Measurements from ENCODE around the gene FBLN7. TPM values are rescaled to one million over a fixed set of nuclear protein-coding genes. Genes with fewer than 3 reads are reported as not detected.
"Not testable (repeated sequence)": the region's sequence is repeated elsewhere in the genome, so short reads cannot be mapped to it uniquely, and the experiment has no call there.

The FBLN7 gene
- total and polyA plus RNA-seq, 3 experiments from 2014 or later, result 1.4 to 2.2 (median 2.1) TPM

- ChIA-PET POLR2A (no interaction called here), CTCF (no interaction called here)
Measured at GRCh38 chr2:112109278-112109677, 28.9 kb upstream of the FBLN7 start.

DNA sequence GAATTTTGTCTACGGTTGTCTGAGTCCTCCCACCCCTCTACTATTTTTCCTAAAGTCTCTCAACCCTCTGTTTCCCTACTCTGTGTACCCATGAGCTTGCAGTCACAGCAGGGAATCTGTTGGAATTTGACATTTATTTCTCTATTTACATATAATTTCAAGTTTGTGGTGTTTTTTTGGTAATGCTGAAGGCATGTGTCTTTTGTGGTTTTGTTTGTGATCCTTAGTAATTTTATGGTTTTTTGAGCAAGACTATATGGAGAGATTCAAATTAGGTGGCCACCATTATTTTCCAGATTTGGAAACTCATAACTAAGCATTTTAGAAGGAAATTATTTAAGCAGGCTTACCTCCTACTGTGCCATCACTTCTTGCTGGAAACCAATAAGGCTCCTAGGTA, 27.2 kb upstream of the FBLN7 start:
- Mint-ChIP-seq H3K27ac (peak overlapping the region in 1 of 8 donors; percentile 32), H3K27me3 (no peaks in the 10 kb centered on the region), H3K9me3 (peaks cover 4 to 17% (median 13%) of the 10 kb centered on the region in 5 donors), H3K36me3 (peaks cover 52 to 74% (median 61%) of the 10 kb centered on the region in 3 donors), H3K4me3 (no peak overlapping the region), H3K4me1 (no peaks in the 10 kb centered on the region)
- H3K27me3 ChIP-seq (ENCODE audit: insufficient read depth, low read length, poor library complexity, severe bottlenecking), result no peaks in the 10 kb centered on the region
- no peak for DNase-seq
- no peak overlapping the region for H3K27ac ChIP-seq (ENCODE audit: low read depth, low read length)
- ChIA-PET CTCF (no interaction called here), POLR2A (no interaction called here)
- no peaks in the 10 kb centered on the region for H3K9me3 ChIP-seq (ENCODE audit: low read length)
- H3K4me3 ChIP-seq (ENCODE audit: low read length), result no peak overlapping the region
- H3K36me3 ChIP-seq (ENCODE audit: insufficient read depth, low read length), result peaks cover 34% of the 10 kb centered on the region
- no peaks in the 10 kb centered on the region for H3K4me1 ChIP-seq (ENCODE audit: insufficient read depth, low read length)

More at GRCh38 chr2:112109278-112109677, 28.9 kb upstream of the FBLN7 start:
- peaks cover 56 to 84% (median 65%) of the 10 kb centered on the region in 3 donors for H3K36me3 Mint-ChIP-seq
- H3K4me3 ChIP-seq (ENCODE audit: low read length), result no peak overlapping the region
- no peaks in the 10 kb centered on the region for H3K4me1 ChIP-seq (ENCODE audit: insufficient read depth, low read length)
- H3K9me3 ChIP-seq (ENCODE audit: low read length), result no peaks in the 10 kb centered on the region
- no peaks in the 10 kb centered on the region for H3K27me3 ChIP-seq (ENCODE audit: insufficient read depth, low read length, poor library complexity, severe bottlenecking)
- no peak overlapping the region for H3K4me3 Mint-ChIP-seq
- no peaks in the 10 kb centered on the region for H3K4me1 Mint-ChIP-seq
- H3K9me3 Mint-ChIP-seq, result peaks cover 4 to 17% (median 13%) of the 10 kb centered on the region in 5 donors
- H3K27me3 Mint-ChIP-seq, result no peaks in the 10 kb centered on the region
- H3K27ac Mint-ChIP-seq, result no peak overlapping the region
- H3K36me3 ChIP-seq (ENCODE audit: insufficient read depth, low read length), result peaks cover 33% of the 10 kb centered on the region
- DNase-seq, result no peak
- no peak overlapping the region for H3K27ac ChIP-seq (ENCODE audit: low read depth, low read length)

GRCh38 chr2:112113354-112113753, 24.8 kb upstream of the FBLN7 start:
- H3K27ac ChIP-seq (ENCODE audit: low read depth, low read length); H3K4me3 Mint-ChIP-seq; H3K4me3 ChIP-seq (ENCODE audit: low read length); CTCF ChIA-PET; DNase-seq; H3K27me3 Mint-ChIP-seq; H3K9me3 ChIP-seq (ENCODE audit: low read length); H3K4me1 Mint-ChIP-seq; H3K27me3 ChIP-seq (ENCODE audit: insufficient read depth, low read length, poor library complexity, severe bottlenecking); H3K4me1 ChIP-seq (ENCODE audit: insufficient read depth, low read length); POLR2A ChIA-PET: not testable (repeated sequence)
- peaks cover 37% of the 10 kb centered on the region for H3K36me3 ChIP-seq (ENCODE audit: insufficient read depth, low read length)
- peaks cover 48 to 75% (median 49%) of the 10 kb centered on the region in 3 donors for H3K36me3 Mint-ChIP-seq
- peak overlapping the region in 1 of 8 donors; percentile 80 for H3K27ac Mint-ChIP-seq
- H3K9me3 Mint-ChIP-seq, result peaks cover 4 to 17% (median 6%) of the 10 kb centered on the region in 5 donors

DNA sequence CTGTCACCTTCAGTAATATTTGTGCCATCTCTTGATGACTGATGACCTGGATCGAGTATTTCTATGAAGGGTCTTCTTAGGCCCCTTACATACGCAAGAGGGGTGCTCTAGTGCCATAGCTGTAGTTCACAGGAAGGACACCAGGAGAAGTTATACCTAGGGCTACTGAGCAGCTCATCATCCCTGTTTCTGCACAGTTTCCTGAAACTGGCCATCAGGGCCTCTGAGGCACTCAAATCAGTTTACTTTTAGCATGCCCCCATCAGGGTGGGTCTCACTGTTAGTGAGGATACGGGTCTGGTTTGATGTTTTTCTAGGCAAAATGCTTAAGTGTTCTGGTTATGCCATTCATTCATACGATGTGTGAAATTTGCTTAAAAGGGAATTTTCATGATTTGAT, 20.0 kb upstream of the FBLN7 start:
- Histone ChIP-seq H3K27ac (ENCODE audit: low read depth, low read length) (no peak overlapping the region), H3K4me1 (ENCODE audit: insufficient read depth, low read length) (no peaks in the 10 kb centered on the region), H3K36me3 (ENCODE audit: insufficient read depth, low read length) (peaks cover 10% of the 10 kb centered on the region), H3K9me3 (ENCODE audit: low read length) (no peaks in the 10 kb centered on the region), H3K4me3 (ENCODE audit: low read length) (no peak overlapping the region), H3K27me3 (ENCODE audit: insufficient read depth, low read length, poor library complexity, severe bottlenecking) (no peaks in the 10 kb centered on the region)
- POLR2A ChIA-PET, result no interaction called here
- DNase-seq, result no peak
- H3K4me1 Mint-ChIP-seq, result no peaks in the 10 kb centered on the region
- no peaks in the 10 kb centered on the region for H3K9me3 Mint-ChIP-seq
- H3K36me3 Mint-ChIP-seq, result peaks cover 9 to 36% (median 16%) of the 10 kb centered on the region in 3 donors
- no peaks in the 10 kb centered on the region for H3K27me3 Mint-ChIP-seq
- no peak overlapping the region for H3K4me3 Mint-ChIP-seq
- CTCF ChIA-PET, result no interaction called here
- H3K27ac Mint-ChIP-seq, result peak overlapping the region in 1 of 8 donors; percentile 45

GRCh38 chr2:112121682-112122254, 16.4 kb upstream of the FBLN7 start:
- CTCF ChIA-PET, result interaction anchor here (0.6 to 2.3 kb wide), 9 partner anchors 11 to 476 kb away, joined by 3 to 15 read pairs (median 3); partner anchors contain the start of gene RGPD8
- no peaks in the 10 kb centered on the region for H3K9me3 ChIP-seq (ENCODE audit: low read length)
- peak in 3 of 5 donors; percentile 6 to 50 (median 26) for DNase-seq
- H3K4me3 ChIP-seq (ENCODE audit: low read length), result no peak overlapping the region
- Mint-ChIP-seq H3K4me3 (no peak overlapping the region), H3K4me1 (no peaks in the 10 kb centered on the region), H3K27me3 (no peaks in the 10 kb centered on the region), H3K36me3 (peaks cover 16 to 29% (median 19%) of the 10 kb centered on the region in 3 donors), H3K9me3 (peaks cover 0 to 10% (median 3%) of the 10 kb centered on the region in 5 donors), H3K27ac (no peak overlapping the region)
- H3K27ac ChIP-seq (ENCODE audit: low read depth, low read length), result no peak overlapping the region
- no peaks in the 10 kb centered on the region for H3K4me1 ChIP-seq (ENCODE audit: insufficient read depth, low read length)
- no peaks in the 10 kb centered on the region for H3K27me3 ChIP-seq (ENCODE audit: insufficient read depth, low read length, poor library complexity, severe bottlenecking)
- POLR2A ChIA-PET, result no interaction called here
- peaks cover 4% of the 10 kb centered on the region for H3K36me3 ChIP-seq (ENCODE audit: insufficient read depth, low read length)

GRCh38 chr2:112129060-112129459, 9.1 kb upstream of the FBLN7 start:
- no peak overlapping the region for H3K4me3 Mint-ChIP-seq
- H3K9me3 Mint-ChIP-seq, result peaks cover 3 to 21% (median 17%) of the 10 kb centered on the region in 5 donors
- no peaks in the 10 kb centered on the region for H3K27me3 Mint-ChIP-seq
- peaks cover 2 to 34% (median 10%) of the 10 kb centered on the region in 3 donors for H3K36me3 Mint-ChIP-seq
- Histone ChIP-seq H3K4me3 (ENCODE audit: low read length) (no peak overlapping the region), H3K36me3 (ENCODE audit: insufficient read depth, low read length) (no peaks in the 10 kb centered on the region), H3K27ac (ENCODE audit: low read depth, low read length) (no peak overlapping the region), H3K4me1 (ENCODE audit: insufficient read depth, low read length) (no peaks in the 10 kb centered on the region), H3K9me3 (ENCODE audit: low read length) (no peaks in the 10 kb centered on the region), H3K27me3 (ENCODE audit: insufficient read depth, low read length, poor library complexity, severe bottlenecking) (no peaks in the 10 kb centered on the region)
- DNase-seq, result no peak
- H3K27ac Mint-ChIP-seq, result no peak overlapping the region
- POLR2A ChIA-PET, result no interaction called here
- CTCF ChIA-PET, result no interaction called here
- peaks cover 0 to 5% (median 4%) of the 10 kb centered on the region in 3 donors for H3K4me1 Mint-ChIP-seq

- peaks cover 5 to 6% (median 6%) of the 10 kb centered on the region in 3 donors for H3K4me1 Mint-ChIP-seq
Measured at GRCh38 chr2:112133344-112133743, 4.8 kb upstream of the FBLN7 start.

DNA sequence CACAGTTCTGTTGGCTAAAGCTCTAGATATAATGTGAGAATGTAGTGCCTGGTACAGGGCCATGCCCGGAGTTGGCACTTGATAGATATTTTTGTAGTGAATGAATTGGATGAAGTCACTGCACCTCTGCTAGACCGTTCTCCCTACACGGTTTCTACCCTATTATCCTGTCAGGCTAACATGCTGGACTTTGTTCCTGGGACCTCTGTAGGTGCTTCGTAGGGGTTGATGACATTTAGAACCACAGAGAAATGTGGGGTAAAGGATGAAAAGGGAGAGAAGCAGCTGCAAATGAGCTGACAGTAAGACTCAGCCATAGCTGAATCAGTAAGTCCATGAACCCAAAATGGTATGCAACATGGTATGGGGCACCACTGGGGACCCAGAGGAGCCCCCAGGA, 4.1 kb upstream of the FBLN7 start:
- H3K4me3 Mint-ChIP-seq, result no peak overlapping the region
- CTCF ChIA-PET, result interaction anchor here (1.7 kb wide), 1 partner anchor 12 kb away, joined by 5 read pairs; no protein-coding TSS in a partner anchor
- POLR2A ChIA-PET, result no interaction called here

More at GRCh38 chr2:112133344-112133743, 4.8 kb upstream of the FBLN7 start:
- Mint-ChIP-seq H3K9me3 (peaks cover 3 to 11% (median 8%) of the 10 kb centered on the region in 5 donors), H3K27me3 (peaks cover 15 to 22% of the 10 kb centered on the region in 2 donors), H3K27ac (no peak overlapping the region), H3K36me3 (peaks cover 0 to 29% (median 5%) of the 10 kb centered on the region in 3 donors), H3K4me3 (no peak overlapping the region)
- no peak for DNase-seq
- H3K36me3 ChIP-seq (ENCODE audit: insufficient read depth, low read length), result no peaks in the 10 kb centered on the region
- CTCF ChIA-PET, result interaction anchor here (1.7 kb wide), 1 partner anchor 12 kb away, joined by 5 read pairs; no protein-coding TSS in a partner anchor
- H3K27me3 ChIP-seq (ENCODE audit: insufficient read depth, low read length, poor library complexity, severe bottlenecking), result peaks cover 4% of the 10 kb centered on the region
- no peak overlapping the region for H3K4me3 ChIP-seq (ENCODE audit: low read length)
- H3K4me1 ChIP-seq (ENCODE audit: insufficient read depth, low read length), result no peaks in the 10 kb centered on the region
- H3K9me3 ChIP-seq (ENCODE audit: low read length), result no peaks in the 10 kb centered on the region
- POLR2A ChIA-PET, result no interaction called here
- no peak overlapping the region for H3K27ac ChIP-seq (ENCODE audit: low read depth, low read length)

More for the DNA sequence above, 4.1 kb upstream of the FBLN7 start:
- Histone ChIP-seq H3K27me3 (ENCODE audit: insufficient read depth, low read length, poor library complexity, severe bottlenecking) (peaks cover 4% of the 10 kb centered on the region), H3K9me3 (ENCODE audit: low read length) (no peaks in the 10 kb centered on the region), H3K27ac (ENCODE audit: low read depth, low read length) (no peak overlapping the region), H3K4me1 (ENCODE audit: insufficient read depth, low read length) (no peaks in the 10 kb centered on the region), H3K36me3 (ENCODE audit: insufficient read depth, low read length) (no peaks in the 10 kb centered on the region), H3K4me3 (ENCODE audit: low read length) (no peak overlapping the region)
- peak overlapping the region in 1 of 8 donors; percentile 9 for H3K27ac Mint-ChIP-seq
- H3K9me3 Mint-ChIP-seq, result peaks cover 2 to 10% (median 7%) of the 10 kb centered on the region in 5 donors
- H3K36me3 Mint-ChIP-seq, result peaks cover 0 to 25% (median 5%) of the 10 kb centered on the region in 3 donors
- peaks cover 15 to 22% of the 10 kb centered on the region in 2 donors for H3K27me3 Mint-ChIP-seq
- H3K4me1 Mint-ChIP-seq, result peaks cover 5 to 6% (median 6%) of the 10 kb centered on the region in 3 donors
- no peak for DNase-seq

Data from CD8-positive, alpha-beta memory T cell (primary cell).